Measurements from ENCODE around the gene TEAD1. TPM values are rescaled to one million over a fixed set of nuclear protein-coding genes. Genes with fewer than 3 reads are reported as not detected.
A peak's percentile ranks its signal among the peaks of the same experiment; 100 is the strongest.

The TEAD1 gene
- total RNA-seq, 1 donor from 2014 or later, result 163 TPM

DNA sequence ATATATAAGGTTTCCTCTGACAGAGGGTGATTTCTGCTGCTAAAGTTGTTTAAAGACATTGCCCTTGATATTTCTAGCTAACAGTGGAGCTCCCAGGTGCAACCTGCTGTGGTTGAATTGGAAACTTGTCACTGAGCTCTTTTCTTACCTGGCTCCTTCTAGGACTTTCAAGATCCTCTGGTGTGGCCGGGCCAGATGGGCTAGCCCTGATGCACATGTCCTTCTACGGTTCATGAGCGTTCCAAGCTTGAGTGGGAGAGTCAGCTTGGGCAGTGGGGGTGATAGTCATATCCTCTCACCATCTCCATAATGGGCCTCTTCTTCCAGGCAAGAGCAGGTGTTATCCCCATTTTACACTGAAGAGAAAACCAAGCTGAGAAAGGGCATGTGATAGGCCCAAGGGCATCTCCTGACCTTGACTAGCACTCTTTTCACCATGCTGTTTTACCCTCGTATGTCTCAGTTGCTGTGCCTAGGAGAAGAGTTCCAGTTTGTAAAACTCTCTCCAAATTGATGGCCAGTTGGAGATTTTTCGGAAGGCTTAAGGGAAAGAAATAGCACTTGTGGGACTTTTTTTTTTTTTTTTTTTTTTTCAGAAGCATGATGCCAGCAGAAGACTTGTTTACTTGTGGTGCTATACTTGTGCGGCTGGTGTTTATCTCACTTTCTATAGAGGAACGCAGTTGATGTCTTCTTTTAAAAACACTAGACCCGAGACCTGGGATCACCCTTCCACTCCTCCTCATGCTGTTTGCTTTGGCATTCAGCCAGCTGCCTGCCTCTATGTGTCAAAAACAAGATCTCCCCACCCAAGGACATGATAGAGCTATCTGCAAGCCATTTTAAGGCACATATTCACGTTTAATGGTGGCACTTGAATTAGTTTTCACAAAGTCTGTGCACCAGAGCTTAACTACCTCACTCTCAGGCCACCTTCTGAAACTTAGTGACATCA is 32.6 kb downstream of the TEAD1 start:
- Mint-ChIP-seq H3K36me3 (peaks cover 5% of the 10 kb centered on the region), H3K27ac (peak overlapping the region; percentile 79), H3K27me3 (ENCODE audit: low read depth) (no peaks in the 10 kb centered on the region), H3K4me1 (peaks cover 76% of the 10 kb centered on the region), H3K9me3 (no peaks in the 10 kb centered on the region), H3K4me3 (no peak overlapping the region)
- DNase-seq (ENCODE audit: low spot score in 2 of 2, unreplicated experiment in 2 of 2), result no peak
- no peak for TF ChIP-seq CTCF (IDR thresholded peaks at IDR 0.05; ENCODE audit: unreplicated experiment)

DNA sequence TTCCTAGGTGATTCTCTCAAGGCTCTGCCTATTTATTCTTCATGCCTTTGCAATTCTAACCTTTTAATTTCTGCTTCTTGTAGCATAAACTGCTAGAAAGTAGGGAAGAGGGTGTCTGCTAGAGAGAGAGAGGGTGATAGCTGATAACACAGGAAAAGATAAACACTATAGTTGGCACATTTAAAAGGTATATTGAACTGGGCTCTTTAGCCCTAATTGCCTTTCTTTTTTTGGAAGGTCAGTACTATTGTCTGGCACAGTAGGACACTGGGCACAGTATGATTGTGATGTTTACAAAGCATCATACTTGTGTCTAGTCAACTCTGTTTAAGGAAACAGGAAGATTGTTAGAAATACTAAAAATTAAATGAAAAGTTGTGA is 33.3 kb downstream of the TEAD1 start:
- DNase-seq (ENCODE audit: low spot score in 2 of 2, unreplicated experiment in 2 of 2), result no peak
- H3K27ac Mint-ChIP-seq, result peak overlapping the region; percentile 79
- H3K36me3 Mint-ChIP-seq, result peaks cover 5% of the 10 kb centered on the region
- H3K27me3 Mint-ChIP-seq (ENCODE audit: low read depth), result no peaks in the 10 kb centered on the region
- H3K4me1 Mint-ChIP-seq, result peaks cover 69% of the 10 kb centered on the region
- H3K4me3 Mint-ChIP-seq, result no peak overlapping the region
- H3K9me3 Mint-ChIP-seq, result no peaks in the 10 kb centered on the region
- no peak for TF ChIP-seq CTCF (IDR thresholded peaks at IDR 0.05; ENCODE audit: unreplicated experiment)

GRCh38 chr11:12711496-12711895 is 37.3 kb downstream of the TEAD1 start:
- no peak overlapping the region for H3K4me3 Mint-ChIP-seq
- TF ChIP-seq CTCF (IDR thresholded peaks at IDR 0.05; ENCODE audit: unreplicated experiment), result no peak

DNA sequence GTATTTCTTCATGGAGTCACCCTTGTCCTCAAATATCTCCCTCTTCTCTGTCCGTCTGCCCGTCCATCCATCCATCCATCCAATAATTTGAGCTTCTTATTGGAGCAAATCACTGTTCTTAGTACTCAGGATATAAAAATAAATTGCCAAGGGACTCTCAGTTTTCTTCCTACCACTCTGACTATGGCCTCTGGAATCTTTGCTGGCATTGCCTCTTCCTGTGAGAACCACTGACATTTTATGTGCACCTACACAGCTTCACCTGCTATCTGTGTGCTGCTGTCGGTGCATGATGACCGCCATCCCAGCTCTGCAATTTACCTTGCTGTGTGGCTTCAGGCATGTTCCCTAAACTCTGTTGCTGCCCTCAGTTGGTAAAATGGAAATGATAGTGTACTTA is 37.9 kb downstream of the TEAD1 start:
- no peak overlapping the region for H3K4me3 Mint-ChIP-seq
- H3K9me3 Mint-ChIP-seq, result no peaks in the 10 kb centered on the region
- TF ChIP-seq CTCF (IDR thresholded peaks at IDR 0.05; ENCODE audit: unreplicated experiment), result no peak
- H3K27ac Mint-ChIP-seq, result no peak overlapping the region
- H3K36me3 Mint-ChIP-seq, result peaks cover 2% of the 10 kb centered on the region
- H3K27me3 Mint-ChIP-seq (ENCODE audit: low read depth), result no peaks in the 10 kb centered on the region
- peaks cover 58% of the 10 kb centered on the region for H3K4me1 Mint-ChIP-seq
- DNase-seq (ENCODE audit: low spot score in 2 of 2, unreplicated experiment in 2 of 2), result no peak

More at GRCh38 chr11:12711496-12711895, 37.3 kb downstream of the TEAD1 start:
- H3K27me3 Mint-ChIP-seq (ENCODE audit: low read depth), result no peaks in the 10 kb centered on the region
- peaks cover 58% of the 10 kb centered on the region for H3K4me1 Mint-ChIP-seq
- H3K9me3 Mint-ChIP-seq, result no peaks in the 10 kb centered on the region
- H3K27ac Mint-ChIP-seq, result no peak overlapping the region
- DNase-seq (ENCODE audit: low spot score in 2 of 2, unreplicated experiment in 2 of 2), result no peak
- H3K36me3 Mint-ChIP-seq, result peaks cover 2% of the 10 kb centered on the region

- Mint-ChIP-seq H3K4me3 (no peak overlapping the region), H3K9me3 (no peaks in the 10 kb centered on the region), H3K36me3 (peaks cover 2% of the 10 kb centered on the region), H3K4me1 (peaks cover 64% of the 10 kb centered on the region), H3K27me3 (ENCODE audit: low read depth) (no peaks in the 10 kb centered on the region), H3K27ac (peak overlapping the region; percentile 22)
- no peak for TF ChIP-seq CTCF (IDR thresholded peaks at IDR 0.05; ENCODE audit: unreplicated experiment)
- DNase-seq (ENCODE audit: low spot score in 2 of 2, unreplicated experiment in 2 of 2), result no peak
These were observed 40.9 kb downstream of the TEAD1 start for GRCh38 chr11:12715131-12715530.
